Body of pancreas (tissue), 4 donors: ENCODE measurements around the gene MTMR3. TPM values are rescaled to one million over a fixed set of nuclear protein-coding genes. Genes with fewer than 3 reads are reported as not detected.

Experiments used
- ATAC-seq: fragments of 150-250 bp; one replicate; pipeline ENCODE4 v1.9.1; 2016
- DNase-seq, 4 donors: peaks; one replicate each; pipeline ENCODE4 v3.0.0-alpha.2; 2019
- H3K27ac ChIP-seq, 4 donors: fragments of 200-600 bp; sonication (generic); 1 replicate in 3 of 4; 2 replicates in 1 of 4; pipeline versions ENCODE4 v1.5.1 to v1.6.1; 2016 to 2019; ENCODE audit warnings: mild to moderate bottlenecking in 1 of 4, mixed read lengths in 1 of 4, moderate library complexity in 1 of 4
- H3K27me3 ChIP-seq, 2 donors: fragments of 200-600 bp; sonication (generic); one replicate each; pipeline ENCODE4 v1.6.0; 2016; ENCODE audit warnings: mild to moderate bottlenecking in 1 of 2
- H3K36me3 ChIP-seq, 2 donors: fragments of 200-600 bp; sonication (generic); replicated peaks in 1 of 2; 2 replicates each; pipeline ENCODE4 v1.5.1; 2016; ENCODE audit warnings: low read depth in 2 of 2; ENCODE audit not compliant: insufficient read depth in 1 of 2
- H3K4me1 ChIP-seq: fragments of 200-600 bp; sonication (generic); one replicate; pipeline ENCODE4 v1.6.0; 2016
- H3K4me3 ChIP-seq, 2 donors: fragments of 200-600 bp; sonication (generic); 1 replicate in 1 of 2; 2 replicates in 1 of 2; pipeline ENCODE4 v1.5.1; 2016 to 2019
- H3K9me3 ChIP-seq, 3 donors: fragments of 200-600 bp; sonication (generic); 1 replicate in 2 of 3; 2 replicates in 1 of 3; pipeline ENCODE4 v1.5.1; 2016
- POLR2A ChIP-seq, 3 donors: fragments of 450-650 bp; IDR thresholded peaks; one replicate each; pipeline ENCODE4 v1.6.1; 2016; ENCODE audit warnings: antibody characterized with exemption in 3 of 3, mild to moderate bottlenecking in 2 of 3
- WGBS, 2 donors: methylation state at CpG; one replicate each; pipeline ENCODE4 v1.1.5; 2017; 5-methylcytosine and 5-hydroxymethylcytosine counted together
- intact Hi-C: fragments of 100-400 bp; cut with DNase I; formaldehyde crosslinking; loops from one replicate; pipeline ENCODE4 v1.15.1; 2023
- total RNA-seq, 2 donors: library from RNA; depleted of rRNA; stranded (reverse); fragments of >200 nt; gene quantifications; one replicate each; pipeline ENCODE4 v1.1.0, GENCODE V29; 2016
- TF ChIP-seq, protein P1 (sequence below), 7 experiments: fragments of 450-650 bp in 4 of 7; fragments of 200-600 bp in 3 of 7; sonication (generic) in 3 of 7; IDR thresholded peaks; one replicate each; pipeline ENCODE4 v1.5.1; 2016 to 2019; ENCODE audit warnings: antibody characterized with exemption in 7 of 7

MTMR3 gene
- total RNA-seq, 2 donors from 2014 or later: 37.9 to 46.7 TPM

DNA sequence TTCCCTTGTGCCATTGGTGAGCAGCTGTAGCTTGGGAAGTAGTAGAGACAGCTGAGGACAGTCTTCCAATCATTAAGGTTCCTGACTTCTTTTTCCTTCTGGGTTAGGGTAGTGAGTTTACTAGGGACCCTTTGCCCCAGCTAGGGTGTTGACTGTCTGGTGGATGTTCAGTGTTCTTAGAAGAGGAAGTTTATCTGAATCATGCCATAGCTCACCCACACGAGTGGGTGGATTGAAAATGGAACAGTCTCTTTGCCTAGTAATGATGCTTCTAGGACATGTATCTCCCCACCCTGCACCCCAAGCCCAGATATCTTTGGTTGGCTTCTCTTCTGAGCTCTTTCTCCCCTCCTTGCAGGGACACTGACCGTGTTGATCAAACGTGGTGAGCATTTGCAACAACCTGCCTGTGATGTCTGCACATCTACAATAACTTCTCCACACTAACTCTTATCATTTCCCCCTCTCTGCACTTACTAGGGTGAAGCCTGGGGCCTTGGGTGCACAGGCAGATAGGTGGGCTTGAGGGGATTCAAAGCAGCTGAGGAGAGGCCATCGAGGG, 140.2 kb downstream of the MTMR3 start:
- intact Hi-C loops: no loop called here
- DNase-seq (no peak), ATAC-seq (no peak)

DNA sequence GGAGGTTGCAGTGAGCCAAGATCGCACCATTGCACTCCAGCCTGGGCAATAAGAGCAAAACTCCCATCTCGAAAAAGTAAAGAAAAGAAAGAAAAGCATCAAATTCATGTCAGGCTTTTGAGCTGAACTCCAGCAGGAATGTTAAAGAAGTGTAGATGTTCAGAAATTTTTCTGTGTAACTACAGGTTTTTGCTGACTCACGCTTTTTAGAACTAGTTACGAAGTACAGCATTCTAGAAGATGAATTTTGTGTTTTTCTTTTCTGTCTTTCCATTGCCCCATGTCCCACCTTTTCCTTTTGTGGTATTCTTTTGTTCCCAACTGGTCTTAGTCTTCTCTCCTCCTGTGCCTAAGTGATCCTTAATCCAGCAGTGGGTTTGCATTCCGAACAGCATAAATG, 141.3 kb downstream of the MTMR3 start:
- Histone ChIP-seq H3K36me3 (peaks cover 0 to 39% of the 10 kb centered on the region in 2 donors), H3K27ac (no peak overlapping the region), H3K4me3 (no peak overlapping the region), H3K4me1 (no peaks in the 10 kb centered on the region), H3K9me3 (no peaks in the 10 kb centered on the region), H3K27me3 (no peaks in the 10 kb centered on the region)
- ATAC-seq (no peak), DNase-seq (no peak)
- 93 to 94% methylated on average over 5 of the region's 5 CpGs for WGBS, 2 donors
- intact Hi-C loops: no loop called here
- no peak for TF ChIP-seq POLR2A (IDR thresholded peaks at IDR 0.05)
- TF ChIP-seq, protein P1, sequence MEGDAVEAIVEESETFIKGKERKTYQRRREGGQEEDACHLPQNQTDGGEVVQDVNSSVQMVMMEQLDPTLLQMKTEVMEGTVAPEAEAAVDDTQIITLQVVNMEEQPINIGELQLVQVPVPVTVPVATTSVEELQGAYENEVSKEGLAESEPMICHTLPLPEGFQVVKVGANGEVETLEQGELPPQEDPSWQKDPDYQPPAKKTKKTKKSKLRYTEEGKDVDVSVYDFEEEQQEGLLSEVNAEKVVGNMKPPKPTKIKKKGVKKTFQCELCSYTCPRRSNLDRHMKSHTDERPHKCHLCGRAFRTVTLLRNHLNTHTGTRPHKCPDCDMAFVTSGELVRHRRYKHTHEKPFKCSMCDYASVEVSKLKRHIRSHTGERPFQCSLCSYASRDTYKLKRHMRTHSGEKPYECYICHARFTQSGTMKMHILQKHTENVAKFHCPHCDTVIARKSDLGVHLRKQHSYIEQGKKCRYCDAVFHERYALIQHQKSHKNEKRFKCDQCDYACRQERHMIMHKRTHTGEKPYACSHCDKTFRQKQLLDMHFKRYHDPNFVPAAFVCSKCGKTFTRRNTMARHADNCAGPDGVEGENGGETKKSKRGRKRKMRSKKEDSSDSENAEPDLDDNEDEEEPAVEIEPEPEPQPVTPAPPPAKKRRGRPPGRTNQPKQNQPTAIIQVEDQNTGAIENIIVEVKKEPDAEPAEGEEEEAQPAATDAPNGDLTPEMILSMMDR (IDR thresholded peaks at IDR 0.05): no peak

More for the DNA sequence above, 140.2 kb downstream of the MTMR3 start:
- TF ChIP-seq POLR2A (IDR thresholded peaks at IDR 0.05): no peak
- TF ChIP-seq, protein P1 (IDR thresholded peaks at IDR 0.05): no peak
- 71 to 93% methylated on average over 4 of the region's 4 CpGs for WGBS, 2 donors
- Histone ChIP-seq H3K4me1 (no peaks in the 10 kb centered on the region), H3K27me3 (no peaks in the 10 kb centered on the region), H3K9me3 (no peaks in the 10 kb centered on the region), H3K4me3 (no peak overlapping the region), H3K36me3 (peaks cover 0 to 47% of the 10 kb centered on the region in 2 donors), H3K27ac (no peak overlapping the region)

DNA sequence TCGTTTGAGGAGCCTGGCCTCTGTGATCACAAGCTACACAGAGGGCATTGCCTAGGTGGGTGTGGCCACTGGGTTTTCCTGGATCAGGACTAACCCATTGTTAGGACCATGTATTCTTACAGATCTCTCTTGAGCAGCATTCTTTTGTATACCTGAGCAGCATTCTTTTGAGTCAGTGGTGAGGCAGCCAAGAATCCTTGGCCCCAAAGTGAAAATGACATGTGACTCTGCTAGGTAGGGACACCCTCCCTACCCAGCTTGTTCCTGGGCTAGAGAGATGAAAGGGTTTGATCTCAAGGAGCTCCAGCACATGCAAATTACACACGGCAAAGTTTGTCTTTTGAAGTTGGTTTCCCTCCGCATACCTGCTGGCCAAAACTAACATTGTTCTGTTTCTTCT, 142.2 kb downstream of the MTMR3 start:
- WGBS, 2 donors: 48 to 49% methylated on average over 3 of the region's 3 CpGs
- ATAC-seq: no peak
- no peak overlapping the region for H3K4me3 ChIP-seq
- peaks cover 0 to 32% of the 10 kb centered on the region in 2 donors for H3K36me3 ChIP-seq
- no peaks in the 10 kb centered on the region for H3K27me3 ChIP-seq
- peak overlapping the region in 1 of 4 donors; percentile 30 for H3K27ac ChIP-seq
- intact Hi-C loops: no loop called here
- TF ChIP-seq, protein P1 (IDR thresholded peaks at IDR 0.05): no peak
- no peak for TF ChIP-seq POLR2A (IDR thresholded peaks at IDR 0.05)
- no peaks in the 10 kb centered on the region for H3K9me3 ChIP-seq
- H3K4me1 ChIP-seq: no peaks in the 10 kb centered on the region
- peak in 1 of 4 donors; percentile 65 for DNase-seq

DNA sequence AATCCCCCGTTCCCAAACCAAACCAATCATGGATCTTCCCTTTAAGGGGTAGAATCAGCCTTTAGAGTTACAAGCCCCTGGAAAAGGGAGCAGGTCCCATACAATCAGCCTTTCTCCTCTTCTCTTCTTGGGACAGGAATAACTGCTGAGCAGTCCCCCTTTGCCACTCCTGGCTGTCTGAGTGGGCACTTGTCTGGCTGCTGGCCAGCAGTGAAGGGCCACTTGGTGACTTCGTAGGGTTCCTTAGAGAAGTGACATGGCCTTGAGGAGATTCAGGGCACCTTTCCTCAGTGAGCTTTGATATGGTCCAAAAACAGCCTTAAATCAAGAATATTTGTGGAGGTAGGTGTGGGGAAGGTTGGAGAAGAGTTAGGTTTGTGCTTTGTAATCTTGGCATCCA, 143.8 kb downstream of the MTMR3 start:
- no peaks in the 10 kb centered on the region for H3K27me3 ChIP-seq
- no peaks in the 10 kb centered on the region for H3K9me3 ChIP-seq
- H3K27ac ChIP-seq: no peak overlapping the region
- TF ChIP-seq, protein P1 (IDR thresholded peaks at IDR 0.05): no peak
- TF ChIP-seq POLR2A (IDR thresholded peaks at IDR 0.05): no peak
- intact Hi-C loops: no loop called here
- DNase-seq (no peak), ATAC-seq (no peak)
- peaks cover 0 to 20% of the 10 kb centered on the region in 2 donors for H3K36me3 ChIP-seq
- no peaks in the 10 kb centered on the region for H3K4me1 ChIP-seq
- no peak overlapping the region for H3K4me3 ChIP-seq
- WGBS, 2 donors: 89 to 100% methylated on average over 2 of the region's 2 CpGs

GRCh38 chr22:30027169-30027568, 144.2 kb downstream of the MTMR3 start:
- peaks cover 0 to 18% of the 10 kb centered on the region in 2 donors for H3K36me3 ChIP-seq
- no peak overlapping the region for H3K27ac ChIP-seq
- TF ChIP-seq, protein P1 (IDR thresholded peaks at IDR 0.05): no peak
- no peak for TF ChIP-seq POLR2A (IDR thresholded peaks at IDR 0.05)

More at GRCh38 chr22:30027169-30027568, 144.2 kb downstream of the MTMR3 start:
- Histone ChIP-seq H3K4me3 (no peak overlapping the region), H3K4me1 (no peaks in the 10 kb centered on the region), H3K27me3 (no peaks in the 10 kb centered on the region), H3K9me3 (no peaks in the 10 kb centered on the region)
- ATAC-seq (no peak), DNase-seq (no peak)
- intact Hi-C loops: no loop called here
- WGBS, 2 donors: 58 to 82% methylated on average over 4 of the region's 4 CpGs
